GM04504 (cell line): ENCODE data around the gene GBX1.

ENCODE experiments used
- DNase-seq: peaks from one replicate; pipeline ENCODE4 v3.0.0-alpha.2; 2012; ENCODE audit warnings: low read depth

GBX1 gene

GRCh38 chr7:151167197-151167961, at the start of gene GBX1:
TSS of gene GBX1 (minus strand) at chr7:151167694. CDS start at chr7:151167548, 146 bp downstream.
- no peak for DNase-seq

- DNase-seq, result no peak
These were observed 47.9 kb upstream of the GBX1 start for GRCh38 chr7:151215396-151215795.

GRCh38 chr7:151213826-151214225, 46.3 kb upstream of the GBX1 start:
- no peak for DNase-seq

GRCh38 chr7:151212626-151213025, 45.1 kb upstream of the GBX1 start:
- DNase-seq, result no peak

- no peak for DNase-seq
These were observed 43.8 kb upstream of the GBX1 start for GRCh38 chr7:151211155-151211772.

GRCh38 chr7:151210087-151210854, 42.8 kb upstream of the GBX1 start, which contains the start of gene H2BK1:
TSS of gene H2BK1 (minus strand) at chr7:151210488. CDS start at chr7:151210318, 170 bp downstream.
- no peak for DNase-seq

- DNase-seq, result no peak
These were observed 42.1 kb upstream of the GBX1 start for GRCh38 chr7:151209588-151209987.

GRCh38 chr7:151208253-151208862, 40.9 kb upstream of the GBX1 start:
- DNase-seq, result no peak

GRCh38 chr7:151207804-151208203, 40.3 kb upstream of the GBX1 start:
- no peak for DNase-seq

GRCh38 chr7:151207315-151207714, 39.8 kb upstream of the GBX1 start:
- no peak for DNase-seq

GRCh38 chr7:151206914-151207313, 39.4 kb upstream of the GBX1 start:
- no peak for DNase-seq

GRCh38 chr7:151205730-151206129, 38.2 kb upstream of the GBX1 start:
- DNase-seq, result no peak

- DNase-seq, result no peak
These were observed 37.0 kb upstream of the GBX1 start for GRCh38 chr7:151204383-151205032.

GRCh38 chr7:151202836-151203235, 35.3 kb upstream of the GBX1 start:
- no peak for DNase-seq

GRCh38 chr7:151201751-151202150, 34.3 kb upstream of the GBX1 start:
- DNase-seq, result no peak

- DNase-seq, result no peak
These were observed 33.9 kb upstream of the GBX1 start for GRCh38 chr7:151201344-151201743.

- no peak for DNase-seq
These were observed 31.7 kb upstream of the GBX1 start for GRCh38 chr7:151198945-151199848.

GRCh38 chr7:151197932-151198331, 30.4 kb upstream of the GBX1 start:
- no peak for DNase-seq

- no peak for DNase-seq
These were observed 28.3 kb upstream of the GBX1 start for GRCh38 chr7:151195616-151196450.

GRCh38 chr7:151194188-151194587, 26.7 kb upstream of the GBX1 start:
- no peak for DNase-seq
